Retinal pigment epithelial cell (primary cell): Measurements from ENCODE around the gene ATP9B.

ENCODE experiments used
- DNase-seq: peaks from one replicate; pipeline ENCODE4 v3.0.0-alpha.2; 2010; ENCODE audit warnings: low read depth
- H3K4me3 ChIP-seq: 2 replicates; pipeline ENCODE4 v1.5.1; 2011; ENCODE audit warnings: mild to moderate bottlenecking, low read length, control low read depth, moderate library complexity
- TF ChIP-seq, protein P1 (sequence below): conservative IDR thresholded peaks from 2 replicates; pipeline ENCODE4 v1.5.1; 2011; ENCODE audit warnings: low read depth, low read length, control low read depth, inconsistent platforms

Gene ATP9B

DNA sequence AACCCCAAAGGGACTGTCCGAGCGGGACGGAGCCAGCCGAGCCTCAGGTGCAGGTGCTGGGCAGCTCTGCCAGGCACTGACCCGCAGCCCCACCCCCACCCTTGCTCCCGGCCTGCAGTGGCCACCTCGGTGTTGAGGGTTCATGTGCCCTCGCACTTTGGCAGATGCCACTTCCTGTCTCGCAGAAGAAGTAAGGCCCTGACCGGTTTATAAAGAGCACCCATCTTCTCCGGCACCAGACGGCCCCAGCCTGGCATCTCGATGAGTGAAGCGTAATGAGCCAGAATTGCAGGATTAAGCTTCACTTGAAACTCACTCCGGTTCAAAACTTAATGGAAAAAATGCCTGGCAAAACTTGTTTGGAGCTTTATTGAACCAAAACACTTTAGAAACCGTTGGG, 315.6 kb downstream of the ATP9B start:
- TF ChIP-seq, protein P1, sequence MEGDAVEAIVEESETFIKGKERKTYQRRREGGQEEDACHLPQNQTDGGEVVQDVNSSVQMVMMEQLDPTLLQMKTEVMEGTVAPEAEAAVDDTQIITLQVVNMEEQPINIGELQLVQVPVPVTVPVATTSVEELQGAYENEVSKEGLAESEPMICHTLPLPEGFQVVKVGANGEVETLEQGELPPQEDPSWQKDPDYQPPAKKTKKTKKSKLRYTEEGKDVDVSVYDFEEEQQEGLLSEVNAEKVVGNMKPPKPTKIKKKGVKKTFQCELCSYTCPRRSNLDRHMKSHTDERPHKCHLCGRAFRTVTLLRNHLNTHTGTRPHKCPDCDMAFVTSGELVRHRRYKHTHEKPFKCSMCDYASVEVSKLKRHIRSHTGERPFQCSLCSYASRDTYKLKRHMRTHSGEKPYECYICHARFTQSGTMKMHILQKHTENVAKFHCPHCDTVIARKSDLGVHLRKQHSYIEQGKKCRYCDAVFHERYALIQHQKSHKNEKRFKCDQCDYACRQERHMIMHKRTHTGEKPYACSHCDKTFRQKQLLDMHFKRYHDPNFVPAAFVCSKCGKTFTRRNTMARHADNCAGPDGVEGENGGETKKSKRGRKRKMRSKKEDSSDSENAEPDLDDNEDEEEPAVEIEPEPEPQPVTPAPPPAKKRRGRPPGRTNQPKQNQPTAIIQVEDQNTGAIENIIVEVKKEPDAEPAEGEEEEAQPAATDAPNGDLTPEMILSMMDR = no peak
- H3K4me3 ChIP-seq = no peak overlapping the region
- DNase-seq = no peak

DNA sequence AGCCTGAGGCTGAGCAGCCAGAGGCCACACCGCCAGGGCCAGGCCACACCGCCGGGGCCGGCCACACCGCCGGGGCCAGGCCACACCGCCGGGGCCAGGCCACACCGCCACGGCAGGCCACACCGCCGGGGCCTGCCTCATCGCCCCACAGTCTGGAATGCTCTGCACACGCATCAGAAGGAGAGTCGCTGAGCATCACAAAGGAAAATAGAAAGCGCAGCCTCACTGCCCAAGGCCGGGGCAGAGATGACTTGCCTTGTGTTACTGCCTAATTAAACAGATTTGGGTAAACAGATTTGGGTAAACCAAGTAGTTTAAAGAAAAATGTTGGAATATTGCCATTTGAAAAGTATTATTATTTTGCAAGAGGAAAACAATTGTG, 316.1 kb downstream of the ATP9B start:
- DNase-seq = no peak
- TF ChIP-seq, protein P1 = no peak
- no peak overlapping the region for H3K4me3 ChIP-seq

DNA sequence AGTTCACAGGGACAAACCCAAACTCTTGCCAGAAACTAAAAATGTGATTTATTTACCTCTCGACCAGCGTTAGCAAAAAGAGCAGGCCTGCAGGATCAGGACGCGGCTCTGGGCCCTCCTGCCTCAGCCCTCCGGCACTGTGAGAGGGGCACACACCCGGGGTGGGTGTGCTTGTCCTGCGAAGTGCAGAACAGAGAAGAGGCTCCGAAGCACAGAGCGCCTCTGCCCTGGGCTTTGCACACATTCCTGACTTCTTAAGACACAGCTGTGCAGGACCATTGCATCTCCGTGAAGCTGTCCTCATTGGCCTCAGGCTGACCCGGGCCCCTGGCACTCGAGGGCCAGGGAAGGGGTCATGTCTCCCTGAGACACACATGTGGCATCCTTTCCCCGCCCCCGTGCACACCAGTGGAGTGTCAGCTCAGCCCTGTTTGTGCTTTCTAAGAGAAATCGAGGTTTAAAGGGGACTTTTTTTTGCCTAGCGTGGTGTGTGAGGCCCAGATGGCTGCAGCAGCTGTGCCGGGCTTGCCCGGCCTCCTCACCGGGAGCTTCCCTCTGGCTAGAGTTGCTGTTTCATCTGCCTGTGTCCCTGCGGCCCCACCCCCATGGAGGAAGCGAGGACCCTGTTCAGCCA, 316.6 kb downstream of the ATP9B start:
- DNase-seq = no peak
- H3K4me3 ChIP-seq = no peak overlapping the region
- TF ChIP-seq, protein P1 = no peak

DNA sequence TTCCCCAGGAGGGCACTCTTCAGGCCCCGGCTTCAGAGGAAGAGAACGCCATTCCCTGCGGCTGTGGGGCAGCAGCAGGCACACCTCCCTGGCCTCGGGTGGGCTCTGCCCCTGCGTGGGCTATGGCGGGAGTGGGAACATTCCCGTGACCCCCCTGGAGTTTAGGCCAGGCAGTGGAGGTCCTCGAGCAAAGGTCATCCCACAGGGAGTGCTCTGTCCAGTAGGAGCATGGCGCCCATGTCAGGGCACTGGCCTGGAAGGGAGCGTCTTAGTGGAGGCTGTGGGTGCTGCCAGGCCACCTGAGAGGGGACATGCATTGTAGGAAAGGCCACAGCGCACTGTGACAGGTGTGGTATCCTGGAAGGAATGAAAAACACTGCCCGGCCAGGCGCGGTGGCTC, 317.4 kb downstream of the ATP9B start:
- DNase-seq = no peak
- H3K4me3 ChIP-seq = no peak overlapping the region
- TF ChIP-seq, protein P1 = no peak

DNA sequence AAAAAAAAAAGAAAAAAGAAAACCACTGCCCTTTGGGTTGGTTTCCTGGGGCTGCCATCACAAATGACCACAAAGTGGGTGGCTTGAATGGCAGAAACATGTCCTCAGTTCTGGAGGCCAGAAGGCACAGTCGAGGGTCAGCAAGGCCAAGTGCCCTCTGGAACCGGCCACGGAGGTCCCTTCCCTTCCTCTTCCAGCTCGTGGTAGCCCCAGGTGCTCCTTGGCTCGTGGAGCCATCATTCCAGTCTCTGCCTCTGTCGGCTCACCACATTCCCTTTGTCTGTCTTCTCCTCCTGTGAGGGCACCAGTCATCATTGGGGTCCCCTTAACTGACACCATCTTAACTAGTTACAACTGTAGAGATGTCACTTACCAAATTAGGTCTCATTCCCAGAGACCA, 318.0 kb downstream of the ATP9B start:
- no peak for DNase-seq
- no peak overlapping the region for H3K4me3 ChIP-seq
- TF ChIP-seq, protein P1 = no peak

DNA sequence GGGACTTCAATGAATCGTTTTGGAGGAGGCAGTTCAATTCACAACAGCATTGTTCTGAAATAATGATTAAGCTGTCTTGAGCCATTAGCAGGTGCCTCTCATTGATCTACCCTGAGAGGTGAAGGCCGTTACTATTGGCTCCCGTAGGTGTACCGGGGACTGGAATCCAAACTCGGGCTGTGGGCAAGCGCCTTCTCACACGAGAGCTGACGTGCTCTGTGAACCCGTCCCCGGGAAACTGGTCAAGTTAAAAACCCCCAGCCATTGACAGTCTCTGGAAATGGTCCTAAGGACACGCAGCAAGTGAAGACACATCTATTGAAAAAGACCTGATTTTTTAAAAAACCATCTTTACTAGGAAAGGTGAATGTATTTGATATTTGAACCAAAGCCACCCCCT, 318.4 kb downstream of the ATP9B start:
- no peak overlapping the region for H3K4me3 ChIP-seq
- TF ChIP-seq, protein P1 = no peak
- DNase-seq = no peak

DNA sequence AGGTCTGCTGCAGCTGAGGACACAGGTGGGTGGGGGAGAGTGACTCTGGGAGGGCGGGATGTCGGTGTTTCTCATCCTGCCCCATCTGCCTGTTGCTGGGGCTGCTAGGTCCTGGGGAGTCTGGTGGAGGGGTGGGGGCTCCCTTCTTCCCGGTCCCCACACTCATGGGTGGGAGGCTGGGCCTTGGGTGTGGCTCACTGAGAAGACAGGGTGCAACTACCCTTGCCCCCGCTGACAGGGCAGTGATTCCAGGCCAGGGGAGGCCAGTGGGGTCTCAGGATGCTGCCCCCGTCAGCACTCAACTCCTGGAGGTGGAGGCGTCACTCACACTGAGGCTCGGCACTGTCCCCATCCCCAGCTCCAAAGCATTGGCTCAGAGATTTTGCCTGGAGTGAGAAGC, 318.8 kb downstream of the ATP9B start:
- no peak for DNase-seq
- H3K4me3 ChIP-seq = no peak overlapping the region
- TF ChIP-seq, protein P1 = no peak
